Peyer's patch (tissue), 4 donors: ENCODE data around the gene ZSCAN26. TPM values are rescaled to one million over a fixed set of nuclear protein-coding genes. Genes with fewer than 3 reads are reported as not detected.
"Not testable (repeated sequence)": the region's sequence is repeated elsewhere in the genome, so short reads cannot be mapped to it uniquely, and the experiment has no call there.

Source experiments
- DNase-seq, 3 donors: peaks; one replicate each; pipeline ENCODE4 v3.0.0-alpha.2; 2017 to 2019
- H3K27ac ChIP-seq, 4 donors: fragments of 200-600 bp; sonication (generic); one replicate each; pipeline ENCODE4 v1.5.1; 2016 to 2019
- H3K27me3 ChIP-seq, 2 donors: fragments of 200-600 bp; sonication (generic); one replicate each; pipeline ENCODE4 v1.5.1; 2019
- H3K36me3 ChIP-seq, 3 donors: fragments of 200-600 bp; sonication (generic); one replicate each; pipeline ENCODE4 v1.5.1; 2016 to 2019
- H3K4me1 ChIP-seq, 4 donors: fragments of 200-600 bp; sonication (generic); one replicate each; pipeline ENCODE4 v1.5.1; 2016 to 2019
- H3K4me3 ChIP-seq, 4 donors: fragments of 200-600 bp; sonication (generic); 1 replicate in 3 of 4; 2 replicates in 1 of 4; pipeline ENCODE4 v1.5.1; 2016 to 2019; ENCODE audit warnings: mild to moderate bottlenecking in 1 of 4
- H3K9me3 ChIP-seq, 4 donors: fragments of 200-600 bp; sonication (generic); one replicate each; pipeline ENCODE4 v1.5.1; 2016 to 2019; ENCODE audit warnings: mild to moderate bottlenecking in 1 of 4
- POLR2A ChIP-seq, 2 donors: fragments of 450-650 bp; IDR thresholded peaks; one replicate each; pipeline ENCODE4 v1.5.1; 2017; ENCODE audit warnings: antibody characterized with exemption in 2 of 2, mild to moderate bottlenecking in 2 of 2, moderate library complexity in 2 of 2
- total RNA-seq, 4 donors: library from RNA; depleted of rRNA; stranded (reverse); fragments of >200 nt; gene quantifications; one replicate each; pipeline ENCODE4 v1.1.0, GENCODE V29; 2016
- TF ChIP-seq, protein P1 (sequence below), 6 experiments: fragments of 450-650 bp in 4 of 6; fragments of 200-600 bp in 2 of 6; sonication (generic) in 1 of 6; IDR thresholded peaks; one replicate each; pipeline ENCODE4 v1.5.1; 2017 to 2019; ENCODE audit warnings: antibody characterized with exemption in 6 of 6, mild to moderate bottlenecking in 3 of 6, moderate library complexity in 1 of 6

Gene ZSCAN26
- total RNA-seq, 4 donors from 2014 or later, result 19.1 to 34.7 (median 20.2) TPM

DNA sequence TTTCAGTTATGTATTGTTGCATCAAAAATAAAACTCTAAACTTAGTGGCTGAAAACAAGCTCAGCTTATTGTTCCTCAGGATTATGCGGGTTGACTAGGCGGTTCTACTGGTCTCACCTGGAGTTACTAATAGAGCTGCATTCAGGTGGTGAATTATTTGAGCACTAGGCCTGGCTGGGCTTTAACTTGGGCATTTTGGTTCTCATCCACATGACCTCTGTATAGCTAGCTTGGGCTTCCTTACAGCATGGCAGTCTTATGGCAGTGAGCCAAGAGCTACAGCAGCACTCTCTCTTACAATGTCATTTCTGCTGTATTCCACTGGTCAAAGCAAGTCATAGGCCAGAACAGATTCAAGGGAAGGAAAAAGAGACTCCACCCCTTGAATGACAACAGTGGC lies 16.0 kb downstream of the ZSCAN26 start:
- peaks cover 0 to 5% (median 0%) of the 10 kb centered on the region in 3 donors for H3K36me3 ChIP-seq
- TF ChIP-seq POLR2A (IDR thresholded peaks at IDR 0.05), result no peak
- TF ChIP-seq, protein P1, sequence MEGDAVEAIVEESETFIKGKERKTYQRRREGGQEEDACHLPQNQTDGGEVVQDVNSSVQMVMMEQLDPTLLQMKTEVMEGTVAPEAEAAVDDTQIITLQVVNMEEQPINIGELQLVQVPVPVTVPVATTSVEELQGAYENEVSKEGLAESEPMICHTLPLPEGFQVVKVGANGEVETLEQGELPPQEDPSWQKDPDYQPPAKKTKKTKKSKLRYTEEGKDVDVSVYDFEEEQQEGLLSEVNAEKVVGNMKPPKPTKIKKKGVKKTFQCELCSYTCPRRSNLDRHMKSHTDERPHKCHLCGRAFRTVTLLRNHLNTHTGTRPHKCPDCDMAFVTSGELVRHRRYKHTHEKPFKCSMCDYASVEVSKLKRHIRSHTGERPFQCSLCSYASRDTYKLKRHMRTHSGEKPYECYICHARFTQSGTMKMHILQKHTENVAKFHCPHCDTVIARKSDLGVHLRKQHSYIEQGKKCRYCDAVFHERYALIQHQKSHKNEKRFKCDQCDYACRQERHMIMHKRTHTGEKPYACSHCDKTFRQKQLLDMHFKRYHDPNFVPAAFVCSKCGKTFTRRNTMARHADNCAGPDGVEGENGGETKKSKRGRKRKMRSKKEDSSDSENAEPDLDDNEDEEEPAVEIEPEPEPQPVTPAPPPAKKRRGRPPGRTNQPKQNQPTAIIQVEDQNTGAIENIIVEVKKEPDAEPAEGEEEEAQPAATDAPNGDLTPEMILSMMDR (IDR thresholded peaks at IDR 0.05), result no peak
- DNase-seq, result no peak
- H3K27me3 ChIP-seq, result no peaks in the 10 kb centered on the region
- H3K4me3 ChIP-seq, result no peak overlapping the region
- H3K9me3 ChIP-seq, result no peaks in the 10 kb centered on the region
- H3K27ac ChIP-seq, result no peak overlapping the region
- peaks cover 0 to 11% (median 4%) of the 10 kb centered on the region in 4 donors for H3K4me1 ChIP-seq

GRCh38 chr6:28291573-28291972 lies 24.6 kb downstream of the ZSCAN26 start:
- Histone ChIP-seq H3K27me3 (no peaks in the 10 kb centered on the region), H3K36me3 (peaks cover 0 to 1% (median 0%) of the 10 kb centered on the region in 3 donors), H3K4me3 (no peak overlapping the region), H3K4me1 (no peaks in the 10 kb centered on the region), H3K9me3 (no peaks in the 10 kb centered on the region), H3K27ac (no peak overlapping the region)
- TF ChIP-seq, protein P1 (IDR thresholded peaks at IDR 0.05), result no peak
- TF ChIP-seq POLR2A (IDR thresholded peaks at IDR 0.05), result no peak
- no peak for DNase-seq

DNA sequence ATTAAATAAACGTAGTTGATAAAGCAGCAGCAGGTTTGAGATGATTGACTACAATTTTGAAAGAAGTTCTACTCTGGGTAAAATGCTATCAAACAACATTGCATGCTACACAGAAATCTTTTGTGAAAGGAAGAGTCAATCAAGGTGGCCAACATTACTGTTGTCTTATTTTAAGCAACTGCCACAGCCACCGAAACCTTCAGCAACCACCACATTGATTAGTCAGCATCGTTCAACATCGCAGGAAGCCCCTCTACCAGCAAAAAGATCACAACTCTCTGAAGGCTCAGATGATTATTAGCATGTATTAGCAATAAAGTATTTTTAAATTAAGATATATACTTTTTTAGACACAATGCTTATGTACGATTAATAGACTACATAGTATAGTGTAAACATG lies 28.4 kb downstream of the ZSCAN26 start:
- TF ChIP-seq, protein P1 (IDR thresholded peaks at IDR 0.05), result no peak
- TF ChIP-seq POLR2A (IDR thresholded peaks at IDR 0.05), result no peak
- no peaks in the 10 kb centered on the region for H3K9me3 ChIP-seq
- no peak overlapping the region for H3K4me3 ChIP-seq
- no peak overlapping the region for H3K27ac ChIP-seq
- H3K4me1 ChIP-seq, result no peaks in the 10 kb centered on the region
- H3K36me3 ChIP-seq, result peaks cover 0 to 4% (median 0%) of the 10 kb centered on the region in 3 donors
- H3K27me3 ChIP-seq, result no peaks in the 10 kb centered on the region
- no peak for DNase-seq

GRCh38 chr6:28296520-28297060 lies 29.6 kb downstream of the ZSCAN26 start:
- Histone ChIP-seq H3K36me3 (peaks cover 0 to 4% (median 0%) of the 10 kb centered on the region in 3 donors), H3K27me3 (no peaks in the 10 kb centered on the region), H3K9me3 (no peaks in the 10 kb centered on the region), H3K4me3 (no peak overlapping the region), H3K27ac (no peak overlapping the region), H3K4me1 (no peaks in the 10 kb centered on the region)
- TF ChIP-seq POLR2A (IDR thresholded peaks at IDR 0.05), result no peak
- TF ChIP-seq, protein P1 (IDR thresholded peaks at IDR 0.05), result no peak
- no peak for DNase-seq

GRCh38 chr6:28303570-28303969 lies 36.6 kb downstream of the ZSCAN26 start:
- H3K9me3 ChIP-seq, result no peaks in the 10 kb centered on the region
- TF ChIP-seq, protein P1 (IDR thresholded peaks at IDR 0.05), result no peak
- TF ChIP-seq POLR2A (IDR thresholded peaks at IDR 0.05), result no peak
- H3K27me3 ChIP-seq, result no peaks in the 10 kb centered on the region
- no peaks in the 10 kb centered on the region for H3K4me1 ChIP-seq
- H3K36me3 ChIP-seq, result no peaks in the 10 kb centered on the region
- H3K27ac ChIP-seq, result no peak overlapping the region
- no peak overlapping the region for H3K4me3 ChIP-seq
- DNase-seq, result no peak

DNA sequence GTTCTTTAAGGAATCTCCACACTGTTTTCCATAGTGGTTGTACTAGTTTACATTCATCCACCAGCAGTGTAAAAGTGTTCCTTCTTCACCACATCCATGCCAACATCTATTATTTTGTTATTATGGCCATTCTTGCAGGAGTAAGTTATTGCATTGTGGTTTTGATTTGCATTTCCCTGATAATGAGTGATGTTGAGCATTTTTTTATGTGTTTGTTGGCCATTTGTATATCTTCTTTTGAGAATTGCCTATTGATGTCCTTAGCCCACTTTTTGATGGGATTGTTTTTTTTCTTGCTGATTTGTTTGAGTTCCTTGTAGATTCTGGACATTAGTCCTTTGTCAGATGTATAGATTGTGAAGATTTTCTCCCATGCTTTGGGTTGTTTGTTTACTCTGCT lies 39.4 kb downstream of the ZSCAN26 start:
- not testable (repeated sequence) for H3K36me3 ChIP-seq, H3K4me3 ChIP-seq, H3K9me3 ChIP-seq, H3K4me1 ChIP-seq, H3K27ac ChIP-seq, DNase-seq, H3K27me3 ChIP-seq
